C1 segment of cervical spinal cord (tissue), 14 donors: ENCODE data around the gene OSBPL2.
A peak's percentile ranks its signal among the peaks of the same experiment; 100 is the strongest.

ENCODE experiments used
- DNase-seq, 14 donors: peaks; one replicate each; lab custom pipeline; 2025; lab: John Stamatoyannopoulos, UW

OSBPL2 gene

GRCh38 chr20:62206388-62206775, 31.9 kb upstream of the OSBPL2 start:
- no peak for DNase-seq

- DNase-seq: no peak
These were observed 30.1 kb upstream of the OSBPL2 start for GRCh38 chr20:62208061-62208794.

DNA sequence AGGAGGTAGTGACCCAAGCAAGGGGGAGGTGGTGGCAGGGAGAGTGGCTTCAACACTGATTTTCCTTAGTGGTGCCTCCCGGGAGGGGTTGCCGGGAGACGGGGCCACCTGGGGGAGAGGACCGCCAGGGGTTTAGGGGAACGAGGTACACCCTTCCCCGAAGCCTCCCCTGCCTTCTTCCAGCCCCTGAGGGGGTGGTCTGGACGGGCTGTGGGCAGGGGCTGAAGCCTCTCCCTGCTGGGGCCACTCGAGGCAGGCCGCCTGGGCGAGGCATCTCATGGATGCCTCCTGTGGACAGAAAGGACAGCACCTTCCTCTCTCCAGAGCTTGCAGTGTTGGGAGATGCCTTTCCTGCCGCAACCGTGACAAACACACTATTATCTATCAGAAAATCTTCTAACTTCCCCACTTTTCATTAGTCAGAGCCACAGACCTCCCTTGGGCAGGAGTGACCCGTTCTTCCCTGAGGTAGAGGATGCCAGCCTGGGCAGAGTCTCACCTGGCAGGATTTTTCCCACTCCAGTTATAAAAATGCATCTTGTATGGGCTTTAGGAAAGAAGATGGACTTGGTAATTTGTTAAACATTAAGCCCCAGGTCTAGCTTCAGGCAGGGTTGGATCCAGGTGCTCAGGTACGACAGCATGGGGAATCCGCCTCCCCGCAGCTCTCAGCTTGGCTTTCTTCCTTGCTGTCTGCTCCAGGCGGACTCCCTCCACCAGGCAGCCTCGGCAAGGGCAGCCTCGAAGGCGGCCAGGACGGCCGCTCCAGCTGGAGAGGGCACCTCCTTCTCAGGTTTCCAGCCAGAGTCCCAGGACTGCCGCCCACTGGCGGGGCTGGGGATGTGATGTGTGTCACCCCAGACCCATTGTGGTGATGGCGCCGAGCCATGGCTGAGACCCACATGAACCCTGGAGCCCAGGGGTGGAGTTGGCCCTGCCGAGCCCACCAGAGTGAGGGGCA, 29.2 kb upstream of the OSBPL2 start:
- no peak for DNase-seq

DNA sequence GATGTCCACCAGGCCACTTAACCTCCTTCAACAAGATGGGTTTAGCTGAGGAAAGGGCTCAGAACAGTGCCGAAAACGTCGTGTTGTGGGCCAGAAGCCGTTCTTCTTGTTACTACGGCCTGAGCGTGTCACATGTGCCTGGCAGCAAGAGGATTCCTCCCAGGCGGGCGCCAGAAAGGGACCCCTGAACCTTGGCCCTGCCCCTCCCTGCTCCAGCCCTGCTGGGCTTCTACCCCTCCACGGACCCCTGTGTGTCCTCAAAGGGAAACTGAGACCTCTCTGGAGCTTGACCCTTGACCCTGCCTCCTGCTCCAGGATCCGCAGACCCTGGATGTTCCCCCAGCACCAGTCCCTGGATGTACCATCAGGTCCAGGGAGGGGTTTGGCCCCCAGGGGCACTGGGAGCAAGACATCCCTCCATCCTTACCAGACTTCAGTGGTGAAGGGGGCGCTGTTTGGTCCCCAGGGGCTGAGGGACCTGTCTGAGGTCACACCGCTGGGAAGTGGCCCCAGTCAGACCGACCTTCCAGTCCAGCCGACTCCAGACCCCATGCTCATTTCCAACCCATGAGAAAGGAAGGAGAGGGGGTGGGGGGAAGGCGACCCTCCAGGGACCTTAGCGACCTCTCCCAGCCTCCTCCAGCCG, 28.3 kb upstream of the OSBPL2 start:
- DNase-seq: no peak

- DNase-seq: no peak
These were observed 27.8 kb upstream of the OSBPL2 start for GRCh38 chr20:62210496-62210855.

- no peak for DNase-seq
These were observed 27.1 kb upstream of the OSBPL2 start for GRCh38 chr20:62211216-62211615.

DNA sequence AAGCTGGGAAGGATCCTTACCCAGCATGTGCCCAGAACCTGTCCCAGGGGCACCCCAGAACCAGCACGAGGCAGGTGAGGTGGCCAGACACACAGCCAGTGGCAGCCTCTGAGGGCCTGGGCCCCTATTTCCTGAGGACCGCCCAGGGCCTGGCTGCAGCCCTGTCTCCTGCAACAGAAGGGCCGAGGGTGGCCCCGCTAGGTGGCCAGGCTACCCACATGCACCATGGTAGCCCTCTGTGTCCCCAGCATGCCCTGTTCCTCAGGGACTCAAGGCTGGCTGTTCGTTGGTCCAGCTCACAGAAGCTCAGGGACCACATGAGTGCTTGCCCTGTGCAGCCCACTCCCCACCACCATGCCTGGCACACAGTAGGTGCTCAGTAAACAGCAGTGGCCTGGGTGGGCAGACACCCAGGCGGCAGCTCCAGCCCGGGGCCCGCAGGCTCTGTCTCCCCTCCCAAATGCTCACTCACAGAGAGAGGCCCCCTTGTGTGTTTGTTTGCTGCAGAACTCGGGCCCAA, 26.5 kb upstream of the OSBPL2 start:
- DNase-seq: no peak

DNA sequence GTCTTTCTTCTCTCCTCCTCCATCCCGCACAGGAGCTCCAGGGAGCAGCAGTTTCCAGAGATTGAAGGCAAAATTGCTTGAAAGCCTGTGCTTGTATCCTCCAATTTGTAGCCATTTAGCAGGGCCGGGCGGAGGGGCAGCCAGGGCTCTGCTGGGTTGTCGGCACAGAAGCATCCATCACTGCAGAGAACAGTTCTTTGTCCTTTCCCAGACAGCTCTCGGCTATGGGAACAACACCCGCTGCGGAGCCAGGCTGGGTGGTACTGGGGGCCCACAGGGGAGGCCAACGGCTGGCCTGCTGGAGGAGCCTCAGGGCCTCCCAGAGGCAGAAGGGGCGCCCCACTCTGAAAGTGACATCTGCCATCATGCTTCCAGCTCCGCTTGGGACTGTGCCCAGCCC, 26.0 kb upstream of the OSBPL2 start:
- DNase-seq: peak in 4 of 14 donors; percentile 6 to 19 (median 10)

GRCh38 chr20:62214067-62214466, 24.3 kb upstream of the OSBPL2 start:
- DNase-seq: no peak

GRCh38 chr20:62215020-62215990, 23.0 kb upstream of the OSBPL2 start:
- DNase-seq: no peak

GRCh38 chr20:62215991-62216635, 22.2 kb upstream of the OSBPL2 start:
- no peak for DNase-seq

- DNase-seq: no peak
These were observed 21.4 kb upstream of the OSBPL2 start for GRCh38 chr20:62216636-62217566.

- DNase-seq: no peak
These were observed 20.2 kb upstream of the OSBPL2 start for GRCh38 chr20:62217913-62218773.

GRCh38 chr20:62219101-62219991, 19.0 kb upstream of the OSBPL2 start:
- DNase-seq: no peak

DNA sequence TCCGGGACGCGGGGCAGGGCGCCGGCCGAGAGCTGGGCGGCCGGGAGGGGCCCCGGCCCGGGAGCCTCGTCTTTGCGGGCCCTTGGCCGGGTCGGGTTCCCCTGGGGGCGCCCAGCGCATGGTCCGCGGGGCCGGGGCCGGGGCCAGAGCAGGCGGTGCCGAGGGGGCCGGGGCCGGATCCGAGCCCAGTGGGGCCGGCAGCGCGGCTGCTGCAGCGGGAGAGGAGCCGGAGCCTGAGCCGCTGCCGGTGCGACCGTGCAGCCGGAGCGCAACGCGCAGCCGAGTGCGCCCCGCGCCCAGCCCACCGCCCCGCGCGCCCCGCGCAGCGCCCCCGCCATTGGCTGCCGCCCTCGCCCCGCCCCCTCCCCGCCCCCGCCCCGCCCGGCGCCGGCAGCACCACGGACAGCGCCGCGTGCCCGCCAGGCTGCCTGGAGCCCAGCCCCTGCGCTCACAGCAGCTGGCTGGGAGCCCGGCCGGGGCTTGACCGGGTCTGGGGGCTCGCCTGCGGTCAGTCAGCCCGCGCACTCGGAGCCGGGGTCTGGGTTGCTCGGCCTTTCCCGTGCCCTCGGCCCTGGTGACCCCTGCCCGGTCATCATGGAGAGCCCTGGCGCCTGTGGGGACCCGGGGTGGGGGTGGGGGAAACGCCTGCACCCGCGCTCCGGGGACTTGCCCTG, 18.2 kb upstream of the OSBPL2 start, which contains the start of gene HRH3:
Gene HRH3, minus strand, starts transcription at position 287 of the 674 bp plus-strand sequence. CDS start 308 bp downstream, outside the sequence.
- peak in 6 of 14 donors; percentile 6 to 56 (median 18) for DNase-seq
